HG03521 (cell line): Measurements from ENCODE around the gene MNAT1.
"Not testable (repeated sequence)": the region's sequence is repeated elsewhere in the genome, so short reads cannot be mapped to it uniquely, and the experiment has no call there.

Experiments used
- ATAC-seq: cut with Tn5 transposase; IDR thresholded peaks from one replicate; pipeline ENCODE4 v1.9.1; 2021; ENCODE audit warnings: mild to moderate bottlenecking, moderate library complexity; ENCODE audit not compliant: unreplicated experiment

The MNAT1 gene

GRCh38 chr14:60736494-60736893, 1.9 kb downstream of the MNAT1 start:
- ATAC-seq, result no peak

- no peak for ATAC-seq
These were observed 4.4 kb downstream of the MNAT1 start for GRCh38 chr14:60738843-60739508.

- ATAC-seq, result no peak
These were observed 10.0 kb downstream of the MNAT1 start for GRCh38 chr14:60744566-60744965.

- peak; percentile 97 for ATAC-seq
These were observed 18.9 kb downstream of the MNAT1 start for GRCh38 chr14:60753264-60754119.

GRCh38 chr14:60756847-60757246, 22.3 kb downstream of the MNAT1 start:
- ATAC-seq, result no peak

GRCh38 chr14:60757567-60758002, 23.0 kb downstream of the MNAT1 start:
- no peak for ATAC-seq

- ATAC-seq, result no peak
These were observed 24.3 kb downstream of the MNAT1 start for GRCh38 chr14:60758885-60759284.

GRCh38 chr14:60760209-60760608, 25.6 kb downstream of the MNAT1 start:
- ATAC-seq, result no peak

- no peak for ATAC-seq
These were observed 26.2 kb downstream of the MNAT1 start for GRCh38 chr14:60760644-60761364.

GRCh38 chr14:60768602-60769001, 34.0 kb downstream of the MNAT1 start:
- ATAC-seq, result no peak

GRCh38 chr14:60771117-60771516, 36.6 kb downstream of the MNAT1 start:
- no peak for ATAC-seq

GRCh38 chr14:60773558-60773957, 39.0 kb downstream of the MNAT1 start:
- ATAC-seq, result no peak

GRCh38 chr14:60775296-60775695, 40.7 kb downstream of the MNAT1 start:
- no peak for ATAC-seq

GRCh38 chr14:60777856-60778578, 43.5 kb downstream of the MNAT1 start:
- ATAC-seq, result no peak

- ATAC-seq, result not testable (repeated sequence)
These were observed 45.4 kb downstream of the MNAT1 start for GRCh38 chr14:60779745-60780514.

GRCh38 chr14:60780558-60780957, 46.0 kb downstream of the MNAT1 start:
- not testable (repeated sequence) for ATAC-seq

- ATAC-seq, result no peak
These were observed 52.3 kb downstream of the MNAT1 start for GRCh38 chr14:60786905-60787304.

- no peak for ATAC-seq
These were observed 55.1 kb downstream of the MNAT1 start for GRCh38 chr14:60789656-60790055.

- no peak for ATAC-seq
These were observed 56.3 kb downstream of the MNAT1 start for GRCh38 chr14:60790850-60791249.

- no peak for ATAC-seq
These were observed 61.9 kb downstream of the MNAT1 start for GRCh38 chr14:60796434-60796833.
